ENCODE data around the gene LPP. TPM values are rescaled to one million over a fixed set of nuclear protein-coding genes. Genes with fewer than 3 reads are reported as not detected.
"Not testable (repeated sequence)": the region's sequence is repeated elsewhere in the genome, so short reads cannot be mapped to it uniquely, and the experiment has no call there.

Gene LPP
- total RNA-seq, 1 experiment from 2014 or later: 148 TPM

DNA sequence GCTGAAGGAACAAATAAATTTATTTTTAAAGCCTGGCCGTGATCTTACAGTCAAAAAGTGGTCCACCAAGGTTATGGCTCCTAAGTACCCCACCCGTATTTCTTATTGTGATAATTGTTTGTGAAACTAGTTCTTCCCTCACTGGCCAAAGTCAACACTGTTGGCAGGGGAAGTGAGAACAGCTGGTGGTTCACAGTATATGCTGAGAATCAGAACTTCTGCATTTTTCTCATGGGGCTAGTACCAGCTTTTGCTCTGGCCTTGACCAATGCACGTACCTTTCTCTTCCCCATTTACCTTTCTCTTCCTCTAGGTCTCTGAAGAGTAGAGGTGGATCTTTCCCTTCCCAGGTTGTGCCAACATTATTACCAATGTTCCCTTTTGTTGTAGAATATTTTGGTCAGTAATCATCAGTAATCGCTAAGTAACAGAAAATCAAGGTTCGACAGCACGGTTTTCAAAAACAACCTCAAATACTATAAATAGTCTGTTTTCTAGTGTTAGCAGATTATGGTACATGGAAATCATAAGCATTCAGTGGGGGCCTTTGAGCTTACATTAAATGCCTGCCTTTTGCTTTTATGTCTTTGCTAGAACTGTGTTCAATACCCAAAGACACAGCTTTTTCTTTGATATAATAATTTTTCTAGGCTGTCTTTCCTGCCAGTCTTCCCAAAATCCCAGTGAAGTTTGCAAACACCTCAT, 268.0 kb downstream of the LPP start:
- no peaks in the 10 kb centered on the region for H3K36me3 ChIP-seq (ENCODE audit: low read depth)
- H3K4me1 ChIP-seq (replicated peaks; ENCODE audit: insufficient read depth): peaks cover 8% of the 10 kb centered on the region; the same call in 1 of the 2 replicates
- no peaks in the 10 kb centered on the region for H3K79me2 ChIP-seq (ENCODE audit: low read depth)
- H3K4me2 ChIP-seq: no peak overlapping the region
- TF ChIP-seq, protein P1, sequence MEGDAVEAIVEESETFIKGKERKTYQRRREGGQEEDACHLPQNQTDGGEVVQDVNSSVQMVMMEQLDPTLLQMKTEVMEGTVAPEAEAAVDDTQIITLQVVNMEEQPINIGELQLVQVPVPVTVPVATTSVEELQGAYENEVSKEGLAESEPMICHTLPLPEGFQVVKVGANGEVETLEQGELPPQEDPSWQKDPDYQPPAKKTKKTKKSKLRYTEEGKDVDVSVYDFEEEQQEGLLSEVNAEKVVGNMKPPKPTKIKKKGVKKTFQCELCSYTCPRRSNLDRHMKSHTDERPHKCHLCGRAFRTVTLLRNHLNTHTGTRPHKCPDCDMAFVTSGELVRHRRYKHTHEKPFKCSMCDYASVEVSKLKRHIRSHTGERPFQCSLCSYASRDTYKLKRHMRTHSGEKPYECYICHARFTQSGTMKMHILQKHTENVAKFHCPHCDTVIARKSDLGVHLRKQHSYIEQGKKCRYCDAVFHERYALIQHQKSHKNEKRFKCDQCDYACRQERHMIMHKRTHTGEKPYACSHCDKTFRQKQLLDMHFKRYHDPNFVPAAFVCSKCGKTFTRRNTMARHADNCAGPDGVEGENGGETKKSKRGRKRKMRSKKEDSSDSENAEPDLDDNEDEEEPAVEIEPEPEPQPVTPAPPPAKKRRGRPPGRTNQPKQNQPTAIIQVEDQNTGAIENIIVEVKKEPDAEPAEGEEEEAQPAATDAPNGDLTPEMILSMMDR (conservative IDR thresholded peaks at IDR 0.05): no peak
- H3K27ac ChIP-seq: no peak overlapping the region
- no peaks in the 10 kb centered on the region for H3K9me2 ChIP-seq (ENCODE audit: insufficient read depth)
- H2AFZ ChIP-seq: no peak overlapping the region
- H3F3A ChIP-seq (ENCODE audit: insufficient read depth, low read depth): 0 out of 2 replicates have a peak, but pooled peaks cover 4% of the 10 kb centered on the region
- CTCF ChIA-PET: no interaction called here
- H3K27me3 ChIP-seq (ENCODE audit: insufficient read depth, low read depth): no peaks in the 10 kb centered on the region
- H3K9me3 ChIP-seq (ENCODE audit: insufficient read depth, low read depth): no peaks in the 10 kb centered on the region
- no peaks in the 10 kb centered on the region for H4K20me1 ChIP-seq (ENCODE audit: insufficient read depth)
- no peak overlapping the region for H3K4me3 ChIP-seq
- intact Hi-C loops (cut with micrococcal nuclease; ENCODE audit: unreplicated experiment): no loop called here
- no TSS peak for BruUV-seq (replicated peaks)
- POLR2A ChIA-PET (ENCODE audit: unreplicated experiment): interaction anchor here (0.6 kb wide), 1 partner anchor 409 kb away, joined by 3 read pairs; no protein-coding TSS in a partner anchor
- DNase-seq: no peak

DNA sequence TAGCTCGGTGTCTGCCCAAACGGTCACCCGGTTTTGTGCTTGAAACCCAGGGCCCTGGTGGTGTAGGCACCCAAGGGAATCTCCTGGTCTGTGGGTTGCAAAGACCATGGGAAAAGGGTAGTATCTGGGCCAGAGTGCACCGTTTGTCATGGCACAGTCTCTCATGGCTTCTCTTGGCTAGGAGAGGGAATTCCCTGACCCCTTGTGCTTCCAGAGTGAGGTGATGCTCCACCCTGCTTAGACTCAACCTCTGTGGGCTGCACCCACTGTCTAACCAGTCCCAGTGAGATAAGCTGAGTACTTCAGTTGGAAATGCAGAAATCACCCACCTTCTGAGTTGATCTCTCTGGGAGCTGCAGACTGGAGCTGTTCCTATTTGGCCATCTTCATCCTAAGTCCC, 274.0 kb downstream of the LPP start:
- H3F3A ChIP-seq (ENCODE audit: insufficient read depth, low read depth); H2AFZ ChIP-seq; DNase-seq; H3K9me3 ChIP-seq (ENCODE audit: insufficient read depth, low read depth); H3K27ac ChIP-seq; intact Hi-C loops (cut with micrococcal nuclease; ENCODE audit: unreplicated experiment); H3K79me2 ChIP-seq (ENCODE audit: low read depth); BruUV-seq (replicated peaks); POLR2A ChIA-PET (ENCODE audit: unreplicated experiment); H3K36me3 ChIP-seq (ENCODE audit: low read depth); H3K4me2 ChIP-seq; H3K9me2 ChIP-seq (ENCODE audit: insufficient read depth); H3K27me3 ChIP-seq (ENCODE audit: insufficient read depth, low read depth); CTCF ChIA-PET; H3K4me3 ChIP-seq; H4K20me1 ChIP-seq (ENCODE audit: insufficient read depth): not testable (repeated sequence)
- peaks cover 12% of the 10 kb centered on the region for H3K4me1 ChIP-seq (replicated peaks; ENCODE audit: insufficient read depth)

DNA sequence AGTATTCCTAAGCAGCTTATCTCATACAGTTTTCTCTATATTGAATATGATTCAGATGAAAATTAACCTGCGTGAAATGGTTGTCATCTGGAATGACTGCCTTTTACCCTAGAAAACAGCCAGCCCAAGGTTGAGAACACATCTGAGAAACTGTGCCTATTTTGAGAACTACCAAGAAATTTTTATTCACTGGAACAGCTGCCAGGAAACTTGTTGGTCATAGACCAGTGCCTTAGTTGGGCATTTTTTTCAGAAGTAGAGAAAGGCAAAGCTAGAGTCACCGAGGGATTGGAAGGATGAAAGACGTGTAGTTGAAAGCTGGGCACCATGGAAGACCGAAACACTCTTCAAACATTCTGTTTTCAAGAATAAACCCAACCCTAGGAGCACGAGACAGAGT, 277.1 kb downstream of the LPP start:
- H3K79me2 ChIP-seq (ENCODE audit: low read depth): no peaks in the 10 kb centered on the region
- ChIA-PET CTCF (interaction anchor here (1.1 kb wide), 1 partner anchor 524 kb away, joined by 4 read pairs; no protein-coding TSS in a partner anchor), POLR2A (ENCODE audit: unreplicated experiment) (interaction anchor here (0.5 to 0.8 kb wide), 2 partner anchors 164 to 712 kb away, joined by 4 to 6 read pairs; no protein-coding TSS in a partner anchor)
- peaks cover 9% of the 10 kb centered on the region for H3F3A ChIP-seq (ENCODE audit: insufficient read depth, low read depth)
- DNase-seq: no peak
- H3K4me1 ChIP-seq (replicated peaks; ENCODE audit: insufficient read depth): peaks cover 12% of the 10 kb centered on the region
- intact Hi-C loops (cut with micrococcal nuclease; ENCODE audit: unreplicated experiment): loop anchor here (10.0 kb wide), 2 partner anchors 396 to 686 kb away; partner anchors contain the start of gene BCL6
- H3K36me3 ChIP-seq (ENCODE audit: low read depth): no peaks in the 10 kb centered on the region
- no peak overlapping the region for H3K4me2 ChIP-seq
- no peaks in the 10 kb centered on the region for H4K20me1 ChIP-seq (ENCODE audit: insufficient read depth)
- TF ChIP-seq, protein P1 (conservative IDR thresholded peaks at IDR 0.05): no peak
- TF ChIP-seq EZH2 (IDR thresholded peaks at IDR 0.05; ENCODE audit: low read depth): no peak
- H3K9me3 ChIP-seq (ENCODE audit: insufficient read depth, low read depth): peaks cover 8% of the 10 kb centered on the region; the same call in 1 of the 2 replicates
- H3K27me3 ChIP-seq (ENCODE audit: insufficient read depth, low read depth): no peaks in the 10 kb centered on the region
- H3K27ac ChIP-seq: 0 out of 2 replicates have a peak overlapping the region, but pooled peaks have one; percentile 45
- H3K9me2 ChIP-seq (ENCODE audit: insufficient read depth): no peaks in the 10 kb centered on the region
- H2AFZ ChIP-seq: no peak overlapping the region
- no TSS peak for BruUV-seq (replicated peaks)
- no peak overlapping the region for H3K4me3 ChIP-seq

Measured in PC-9 (cell line).